HEK293 (cell line): ENCODE measurements around the gene PHAF1.

ENCODE experiments used
- KLF1 ChIP-seq: fragments of 450-650 bp; formaldehyde crosslinking; IDR thresholded peaks from 2 replicates; pipeline ENCODE4 v1.5.1; 2016; ENCODE audit warnings: missing biosample characterization, missing genetic modification characterization
- KLF8 ChIP-seq: fragments of 450-650 bp; formaldehyde crosslinking; IDR thresholded peaks from 2 replicates; pipeline ENCODE4 v1.5.1; 2016; ENCODE audit warnings: missing biosample characterization, missing genetic modification characterization
- ZBTB7A ChIP-seq: fragments of 450-650 bp; formaldehyde crosslinking; IDR thresholded peaks from 2 replicates; pipeline ENCODE4 v1.5.1; 2016; ENCODE audit warnings: low read depth, missing biosample characterization, missing genetic modification characterization
- ZBTB8A ChIP-seq: fragments of 450-650 bp; formaldehyde crosslinking; IDR thresholded peaks from 2 replicates; pipeline ENCODE4 v1.5.1; 2016; ENCODE audit warnings: missing biosample characterization, missing genetic modification characterization
- ZFP37 ChIP-seq: fragments of 450-650 bp; formaldehyde crosslinking; IDR thresholded peaks from 2 replicates; pipeline ENCODE4 v1.5.1; 2016; ENCODE audit warnings: missing biosample characterization, missing genetic modification characterization
- ZSCAN30 ChIP-seq: fragments of 450-650 bp; IDR thresholded peaks from 2 replicates; pipeline ENCODE4 v1.5.1; 2018; ENCODE audit warnings: missing biosample characterization, mild to moderate bottlenecking, missing genetic modification characterization, moderate library complexity
- TF ChIP-seq, protein P1 (sequence below): fragments of 450-650 bp; formaldehyde crosslinking; IDR thresholded peaks from 2 replicates; pipeline ENCODE4 v1.5.1; 2016; ENCODE audit warnings: missing biosample characterization, missing genetic modification characterization
- TF ChIP-seq, protein P2 (sequence below): fragments of 450-650 bp; formaldehyde crosslinking; IDR thresholded peaks from 2 replicates; pipeline ENCODE4 v1.5.1; 2016; ENCODE audit warnings: missing biosample characterization, missing genetic modification characterization

DNA sequence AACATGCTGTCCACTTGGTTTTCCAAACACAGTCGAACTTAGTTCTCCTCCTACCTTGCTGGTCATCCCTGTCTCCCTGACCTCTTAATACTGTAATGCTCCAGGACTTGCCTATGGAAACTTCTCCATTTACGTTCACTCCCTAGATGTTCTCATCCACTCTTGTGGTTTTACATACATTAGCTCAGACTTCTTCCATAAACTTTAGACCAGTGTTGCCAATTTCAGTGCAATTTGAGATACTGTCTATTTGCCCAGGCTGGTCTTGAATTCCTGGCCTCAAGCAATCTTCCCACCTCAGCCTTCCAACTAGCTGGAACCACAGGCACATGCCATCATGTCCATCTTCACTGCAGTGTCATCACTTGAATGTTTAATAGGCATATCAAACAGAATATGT, 72.5 kb downstream of the PHAF1 start:
- TF ChIP-seq, protein P1, sequence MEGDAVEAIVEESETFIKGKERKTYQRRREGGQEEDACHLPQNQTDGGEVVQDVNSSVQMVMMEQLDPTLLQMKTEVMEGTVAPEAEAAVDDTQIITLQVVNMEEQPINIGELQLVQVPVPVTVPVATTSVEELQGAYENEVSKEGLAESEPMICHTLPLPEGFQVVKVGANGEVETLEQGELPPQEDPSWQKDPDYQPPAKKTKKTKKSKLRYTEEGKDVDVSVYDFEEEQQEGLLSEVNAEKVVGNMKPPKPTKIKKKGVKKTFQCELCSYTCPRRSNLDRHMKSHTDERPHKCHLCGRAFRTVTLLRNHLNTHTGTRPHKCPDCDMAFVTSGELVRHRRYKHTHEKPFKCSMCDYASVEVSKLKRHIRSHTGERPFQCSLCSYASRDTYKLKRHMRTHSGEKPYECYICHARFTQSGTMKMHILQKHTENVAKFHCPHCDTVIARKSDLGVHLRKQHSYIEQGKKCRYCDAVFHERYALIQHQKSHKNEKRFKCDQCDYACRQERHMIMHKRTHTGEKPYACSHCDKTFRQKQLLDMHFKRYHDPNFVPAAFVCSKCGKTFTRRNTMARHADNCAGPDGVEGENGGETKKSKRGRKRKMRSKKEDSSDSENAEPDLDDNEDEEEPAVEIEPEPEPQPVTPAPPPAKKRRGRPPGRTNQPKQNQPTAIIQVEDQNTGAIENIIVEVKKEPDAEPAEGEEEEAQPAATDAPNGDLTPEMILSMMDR (tag by site-specific recombination): no peak
- TF ChIP-seq ZSCAN30 (tag by site-specific recombination) (no peak), ZBTB7A (tag by site-specific recombination) (no peak), KLF8 (tag by site-specific recombination) (no peak), ZFP37 (tag by site-specific recombination) (no peak), KLF1 (tag by site-specific recombination) (no peak), ZBTB8A (no peak)
- TF ChIP-seq, protein P2, sequence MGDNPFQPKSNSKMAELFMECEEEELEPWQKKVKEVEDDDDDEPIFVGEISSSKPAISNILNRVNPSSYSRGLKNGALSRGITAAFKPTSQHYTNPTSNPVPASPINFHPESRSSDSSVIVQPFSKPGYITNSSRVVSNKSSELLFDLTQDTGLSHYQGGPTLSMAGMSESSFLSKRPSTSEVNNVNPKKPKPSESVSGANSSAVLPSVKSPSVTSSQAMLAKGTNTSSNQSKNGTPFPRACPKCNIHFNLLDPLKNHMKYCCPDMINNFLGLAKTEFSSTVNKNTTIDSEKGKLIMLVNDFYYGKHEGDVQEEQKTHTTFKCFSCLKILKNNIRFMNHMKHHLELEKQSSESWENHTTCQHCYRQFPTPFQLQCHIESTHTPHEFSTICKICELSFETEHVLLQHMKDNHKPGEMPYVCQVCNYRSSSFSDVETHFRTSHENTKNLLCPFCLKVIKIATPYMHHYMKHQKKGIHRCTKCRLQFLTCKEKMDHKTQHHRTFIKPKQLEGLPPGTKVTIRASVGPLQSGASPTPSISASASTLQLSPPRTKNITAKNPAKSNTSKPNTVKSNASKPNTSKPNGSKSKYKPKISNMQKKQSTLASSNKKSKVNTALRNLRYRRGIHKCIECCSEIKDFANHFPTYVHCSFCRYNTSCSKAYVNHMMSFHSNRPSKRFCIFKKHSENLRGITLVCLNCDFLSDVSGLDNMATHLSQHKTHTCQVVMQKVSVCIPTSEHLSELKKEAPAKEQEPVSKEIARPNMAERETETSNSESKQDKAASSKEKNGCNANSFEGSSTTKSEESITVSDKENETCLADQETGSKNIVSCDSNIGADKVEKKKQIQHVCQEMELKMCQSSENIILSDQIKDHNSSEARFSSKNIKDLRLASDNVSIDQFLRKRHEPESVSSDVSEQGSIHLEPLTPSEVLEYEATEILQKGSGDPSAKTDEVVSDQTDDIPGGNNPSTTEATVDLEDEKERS (tag by site-specific recombination): no peak
